Measurements from ENCODE around the gene TRAK2. TPM values are rescaled to one million over a fixed set of nuclear protein-coding genes. Genes with fewer than 3 reads are reported as not detected.

TRAK2 gene
- total and polyA plus RNA-seq, 2 of the 13 experiments (the other 11 are each of a cell fraction or from before 2014, with no cell fraction given), result 7.7 to 21.0 TPM

DNA sequence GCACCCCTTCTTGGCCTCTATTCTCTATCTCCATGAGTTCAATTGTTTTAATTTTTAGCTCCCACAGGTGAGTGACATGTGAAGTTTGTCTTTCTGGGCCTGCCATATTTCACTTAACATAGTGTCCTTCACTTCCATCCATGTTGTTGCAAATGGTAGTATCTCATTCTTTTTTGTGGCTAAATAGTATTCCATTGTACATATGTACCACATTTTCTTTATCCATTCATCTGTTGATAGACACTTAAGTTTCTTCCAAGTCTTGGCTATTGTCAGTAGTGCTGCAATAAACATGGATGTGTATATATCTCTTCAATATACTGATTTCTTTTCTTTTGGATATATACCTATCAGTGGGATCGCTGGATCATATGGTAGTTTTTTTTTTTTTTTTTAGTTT is 9.3 kb upstream of the TRAK2 start:
- H3K27me3 ChIP-seq (ENCODE audit: control insufficient read depth in 1 of 2, insufficient read depth in 2 of 2, low read length in 2 of 2), result no peaks in the 10 kb centered on the region
- no peak overlapping the region for H3K9ac ChIP-seq (ENCODE audit: insufficient read depth, low read depth, low read length)
- POLR2A ChIA-PET, result no interaction called here
- 0 out of 2 replicates have a peak, but pooled peaks cover 1% of the 10 kb centered on the region for H3K4me1 ChIP-seq (ENCODE audit: insufficient read depth, low read length)
- no peak for ATAC-seq
- CTCF ChIA-PET (ENCODE audit: low intra/inter-chr PET ratio, low total read pairs), result no interaction called here
- no peak overlapping the region for H3K4me2 ChIP-seq (ENCODE audit: low read depth, low read length)
- DNase-seq (ENCODE audit: low spot score), result no peak
- TF ChIP-seq NFIB (CRISPR knock-in tag; IDR thresholded peaks at IDR 0.05; ENCODE audit: borderline replicate concordance), result no peak
- no peak for TF ChIP-seq CAMTA2 (CRISPR knock-in tag; IDR thresholded peaks at IDR 0.05; ENCODE audit: borderline replicate concordance)
- TF ChIP-seq, protein P1, sequence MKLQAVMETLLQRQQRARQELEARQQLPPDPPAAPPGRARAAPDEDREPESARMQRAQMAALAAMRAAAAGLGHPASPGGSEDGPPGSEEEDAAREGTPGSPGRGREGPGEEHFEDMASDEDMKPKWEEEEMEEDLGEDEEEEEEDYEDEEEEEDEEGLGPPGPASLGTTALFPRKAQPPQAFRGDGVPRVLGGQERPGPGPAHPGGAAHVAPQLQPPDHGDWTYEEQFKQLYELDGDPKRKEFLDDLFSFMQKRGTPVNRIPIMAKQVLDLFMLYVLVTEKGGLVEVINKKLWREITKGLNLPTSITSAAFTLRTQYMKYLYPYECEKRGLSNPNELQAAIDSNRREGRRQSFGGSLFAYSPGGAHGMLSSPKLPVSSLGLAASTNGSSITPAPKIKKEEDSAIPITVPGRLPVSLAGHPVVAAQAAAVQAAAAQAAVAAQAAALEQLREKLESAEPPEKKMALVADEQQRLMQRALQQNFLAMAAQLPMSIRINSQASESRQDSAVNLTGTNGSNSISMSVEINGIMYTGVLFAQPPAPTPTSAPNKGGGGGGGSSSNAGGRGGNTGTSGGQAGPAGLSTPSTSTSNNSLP (IDR thresholded peaks at IDR 0.05; ENCODE audit: low read depth, low read length), result no peak
- TF ChIP-seq ZNF282 (IDR thresholded peaks at IDR 0.05; ENCODE audit: partially characterized antibody), result no peak
- TF ChIP-seq FOXA1 (IDR thresholded peaks at IDR 0.05), result no peak
- no peak for TF ChIP-seq FOXA1 (CRISPR knock-in tag; IDR thresholded peaks at IDR 0.05)
- TF ChIP-seq POGZ (CRISPR knock-in tag; IDR thresholded peaks at IDR 0.05), result no peak
- TF ChIP-seq, protein P2, sequence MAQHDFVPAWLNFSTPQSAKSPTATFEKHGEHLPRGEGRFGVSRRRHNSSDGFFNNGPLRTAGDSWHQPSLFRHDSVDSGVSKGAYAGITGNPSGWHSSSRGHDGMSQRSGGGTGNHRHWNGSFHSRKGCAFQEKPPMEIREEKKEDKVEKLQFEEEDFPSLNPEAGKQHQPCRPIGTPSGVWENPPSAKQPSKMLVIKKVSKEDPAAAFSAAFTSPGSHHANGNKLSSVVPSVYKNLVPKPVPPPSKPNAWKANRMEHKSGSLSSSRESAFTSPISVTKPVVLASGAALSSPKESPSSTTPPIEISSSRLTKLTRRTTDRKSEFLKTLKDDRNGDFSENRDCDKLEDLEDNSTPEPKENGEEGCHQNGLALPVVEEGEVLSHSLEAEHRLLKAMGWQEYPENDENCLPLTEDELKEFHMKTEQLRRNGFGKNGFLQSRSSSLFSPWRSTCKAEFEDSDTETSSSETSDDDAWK (CRISPR knock-in tag; IDR thresholded peaks at IDR 0.05), result no peak
- no peak for TF ChIP-seq KLF11 (CRISPR knock-in tag; IDR thresholded peaks at IDR 0.05)
- TF ChIP-seq MYNN (CRISPR knock-in tag; IDR thresholded peaks at IDR 0.05; ENCODE audit: low read depth), result no peak
- no peak for TF ChIP-seq NAIF1 (CRISPR knock-in tag; IDR thresholded peaks at IDR 0.05; ENCODE audit: borderline replicate concordance)
- no peak for TF ChIP-seq SMC3 (IDR thresholded peaks at IDR 0.05; ENCODE audit: low read length)
- no peak for TF ChIP-seq NR2C2 (CRISPR knock-in tag; IDR thresholded peaks at IDR 0.05; ENCODE audit: borderline replicate concordance)
- TF ChIP-seq SRF (IDR thresholded peaks at IDR 0.05; ENCODE audit: low read depth, low read length), result no peak
- no peak for TF ChIP-seq MAFF (IDR thresholded peaks at IDR 0.05; ENCODE audit: low read depth, low read length)
- no peaks in the 10 kb centered on the region for H3K79me2 ChIP-seq (ENCODE audit: insufficient read depth, low read length)
- no peak overlapping the region for H3K4me3 ChIP-seq (replicated peaks in 1 of 3; ENCODE audit: insufficient read depth in 1 of 3, low read depth in 2 of 3, low read length in 3 of 3)
- BruUV-seq (replicated peaks), result no TSS peak
- H3K9me3 ChIP-seq (ENCODE audit: low read length), result no peaks in the 10 kb centered on the region
- in situ Hi-C loops (cut with HindIII; ENCODE audit: extremely low pct_ligation_motif_present, low pct_unique_long_range_greater_than_20kb), result no loop called here
- no peak overlapping the region for H2AFZ ChIP-seq (ENCODE audit: low read length)
- intact Hi-C loops (cut with micrococcal nuclease; ENCODE audit: unreplicated experiment), result no loop called here
- H3K27ac ChIP-seq (ENCODE audit: extremely low read length, insufficient read depth, low read length), result no peak overlapping the region
- no peaks in the 10 kb centered on the region for H4K20me1 ChIP-seq (ENCODE audit: insufficient read depth, low read length)
- peaks cover 7 to 29% of the 10 kb centered on the region in 2 experiments for H3K36me3 ChIP-seq (replicated peaks in 1 of 2; ENCODE audit: control insufficient read depth in 1 of 2, insufficient read depth in 2 of 2, low read length in 2 of 2)
- WGBS (ENCODE audit: low lambda C conversion rate), result 92% methylated on average over 1 of the region's 1 CpG
- no peak for FAIRE-seq

Data from HepG2 (cell line).